Neural cell (in vitro differentiated cells): ENCODE measurements around the gene NCKAP5. TPM values are rescaled to one million over a fixed set of nuclear protein-coding genes. Genes with fewer than 3 reads are reported as not detected.
A peak's percentile ranks its signal among the peaks of the same experiment; 100 is the strongest.

Experiments used
- H2AFZ ChIP-seq: fragments of 200-600, 300-800 bp; sonication (generic), shearing (Covaris generic); 2 replicates; pipeline ENCODE4 v1.6.0; 2014; ENCODE audit warnings: low read depth, mild to moderate bottlenecking, antibody characterized with exemption, low read length, moderate library complexity
- H3F3A ChIP-seq: fragments of 200-600 bp; shearing (Covaris generic); 2 replicates; pipeline ENCODE4 v1.6.1; 2016; ENCODE audit warnings: mild to moderate bottlenecking, moderate library complexity, mixed read lengths, antibody characterized with exemption, low read length; ENCODE audit not compliant: insufficient read depth, poor library complexity, severe bottlenecking
- H3K27ac ChIP-seq: fragments of 200-600, 300-800 bp; sonication (generic), shearing (Covaris generic); 2 replicates; pipeline ENCODE4 v1.5.1; 2014; ENCODE audit warnings: mild to moderate bottlenecking, low read length, moderate library complexity
- H3K27me3 ChIP-seq: fragments of 300-800, 200-600 bp; sonication (generic), shearing (Covaris generic); 2 replicates; pipeline ENCODE4 v1.6.0; 2014; ENCODE audit warnings: mild to moderate bottlenecking, low read depth, low read length, moderate library complexity; ENCODE audit not compliant: insufficient read depth
- H3K36me3 ChIP-seq: fragments of 300-800, 200-600 bp; sonication (generic), shearing (Covaris generic); 2 replicates; pipeline ENCODE4 v1.5.1; 2014; ENCODE audit warnings: mild to moderate bottlenecking, antibody characterized with exemption, low read length, moderate library complexity; ENCODE audit not compliant: insufficient read depth
- H3K4me2 ChIP-seq: fragments of 300-800, 200-600 bp; sonication (generic), shearing (Covaris generic); 2 replicates; pipeline ENCODE4 v1.6.0; 2014; ENCODE audit warnings: mild to moderate bottlenecking, low read length
- H3K4me3 ChIP-seq: fragments of 300-800, 200-600 bp; sonication (generic), shearing (Covaris generic); 2 replicates; pipeline ENCODE4 v1.5.1; 2014; ENCODE audit warnings: mild to moderate bottlenecking, low read length, moderate library complexity
- H3K79me2 ChIP-seq: fragments of 200-600 bp; shearing (Covaris generic); replicated peaks from 2 replicates; pipeline ENCODE4 v1.6.0; 2014; ENCODE audit warnings: mild to moderate bottlenecking, low read length, moderate library complexity; ENCODE audit not compliant: insufficient read depth
- H3K9ac ChIP-seq: fragments of 300-800, 200-600 bp; sonication (generic), shearing (Covaris generic); 2 replicates; pipeline ENCODE4 v1.6.1; 2016; ENCODE audit warnings: mild to moderate bottlenecking, low read length, mixed read lengths
- H3K9me2 ChIP-seq: fragments of 200-600 bp; shearing (Covaris generic); 2 replicates; pipeline ENCODE4 v1.6.1; 2016; ENCODE audit warnings: mild to moderate bottlenecking, low read length, mixed read lengths; ENCODE audit not compliant: insufficient read depth
- H3K9me3 ChIP-seq: fragments of 200-600, 300-800 bp; sonication (generic), shearing (Covaris generic); 2 replicates; pipeline ENCODE4 v1.6.1; 2016; ENCODE audit warnings: mild to moderate bottlenecking, mixed run types, low read length, moderate library complexity, mixed read lengths
- H4K20me1 ChIP-seq: fragments of 200-600 bp; shearing (Covaris generic); 2 replicates; pipeline ENCODE4 v1.6.1; 2016; ENCODE audit warnings: mild to moderate bottlenecking, mixed run types; ENCODE audit not compliant: insufficient read depth
- CTCF ChIP-seq: fragments of 450-650 bp; IDR thresholded peaks from 2 replicates; pipeline ENCODE4 v1.5.1; 2014; ENCODE audit warnings: antibody characterized with exemption, mild to moderate bottlenecking, moderate library complexity; ENCODE audit not compliant: poor library complexity, severe bottlenecking
- EP300 ChIP-seq: fragments of 450-650 bp; conservative IDR thresholded peaks from 2 replicates; pipeline ENCODE4 v1.6.1; 2014; ENCODE audit warnings: antibody characterized with exemption, mild to moderate bottlenecking, moderate library complexity; ENCODE audit not compliant: poor library complexity, severe bottlenecking
- EZH2 ChIP-seq: fragments of 200-600, 300-800 bp; shearing (Covaris generic), sonication (generic); IDR thresholded peaks from 2 replicates; pipeline ENCODE4 v1.6.1; 2014; ENCODE audit warnings: antibody characterized with exemption, low read length, borderline replicate concordance, mild to moderate bottlenecking; ENCODE audit not compliant: insufficient read depth, poor library complexity, severe bottlenecking
- MXI1 ChIP-seq: fragments of 450-650 bp; conservative IDR thresholded peaks from 2 replicates; pipeline ENCODE4 v1.6.1; 2014; ENCODE audit warnings: antibody characterized with exemption, mild to moderate bottlenecking; ENCODE audit not compliant: poor library complexity, severe bottlenecking
- POLR2AphosphoS5 ChIP-seq: IDR thresholded peaks from 2 replicates; pipeline ENCODE4 v1.6.1; 2012
- RAD21 ChIP-seq: fragments of 450-650 bp; conservative IDR thresholded peaks from 2 replicates; pipeline ENCODE4 v1.6.1; 2014; ENCODE audit warnings: antibody characterized with exemption, mild to moderate bottlenecking, moderate library complexity
- REST ChIP-seq: IDR thresholded peaks from 2 replicates; pipeline ENCODE4 v1.6.1; 2012; ENCODE audit warnings: borderline replicate concordance
- SMC3 ChIP-seq: fragments of 450-650 bp; conservative IDR thresholded peaks from 2 replicates; pipeline ENCODE4 v1.6.1; 2014; ENCODE audit warnings: antibody characterized with exemption, mild to moderate bottlenecking, moderate library complexity; ENCODE audit not compliant: poor library complexity
- TAF1 ChIP-seq: IDR thresholded peaks from 2 replicates; pipeline ENCODE4 v1.6.1; 2012; ENCODE audit warnings: low read depth
- polyA plus RNA-seq: library from polyadenylated mRNA; depleted of rRNA; stranded (reverse); fragments of >200 nt; gene quantifications from 2 replicates; pipeline ENCODE4 v1.2.3, GENCODE V29; 2014

NCKAP5 gene
- polyA plus RNA-seq, 1 donor from 2014 or later = 2.4 TPM

GRCh38 chr2:133194777-133195335, 373.4 kb downstream of the NCKAP5 start:
- Histone ChIP-seq H3F3A (no peaks in the 10 kb centered on the region), H3K4me2 (no peak overlapping the region), H3K4me3 (no peak overlapping the region), H4K20me1 (no peaks in the 10 kb centered on the region), H2AFZ (no peak overlapping the region), H3K79me2 (no peaks in the 10 kb centered on the region), H3K9me2 (no peaks in the 10 kb centered on the region), H3K9ac (no peak overlapping the region), H3K36me3 (no peaks in the 10 kb centered on the region), H3K27me3 (no peaks in the 10 kb centered on the region), H3K9me3 (no peaks in the 10 kb centered on the region), H3K27ac (no peak overlapping the region)
- TF ChIP-seq RAD21 (no peak), REST (no peak), TAF1 (no peak), EZH2 (no peak), POLR2AphosphoS5 (no peak), CTCF (no peak), SMC3 (no peak), MXI1 (no peak), EP300 (no peak)

GRCh38 chr2:133194362-133194655, 374.0 kb downstream of the NCKAP5 start:
- Histone ChIP-seq H3K9ac (no peak overlapping the region), H4K20me1 (no peaks in the 10 kb centered on the region), H3K4me2 (no peak overlapping the region), H3K27ac (no peak overlapping the region), H3F3A (no peaks in the 10 kb centered on the region), H3K79me2 (no peaks in the 10 kb centered on the region), H3K27me3 (no peaks in the 10 kb centered on the region), H3K4me3 (no peak overlapping the region), H3K9me2 (no peaks in the 10 kb centered on the region), H3K9me3 (no peaks in the 10 kb centered on the region), H3K36me3 (no peaks in the 10 kb centered on the region), H2AFZ (no peak overlapping the region)
- TF ChIP-seq RAD21 = peak; percentile 3
- TF ChIP-seq MXI1 = no peak
